ENCODE results near the gene CTDSP1.

CTDSP1 gene

GRCh38 chr2:218399391-218400166 lies at the start of gene CTDSP1:
CTDSP1 (plus strand) TSS chr2:218399868; CDS start chr2:218400091, 223 bp downstream.
- TF ChIP-seq CTCF (IDR thresholded peaks at IDR 0.05; ENCODE audit: low read depth, low read length), result no peak
- peak within 1 kb of the TSS; percentile 85 for H3K4me3 ChIP-seq (ENCODE audit: low read depth, low read length)

- no peak for TF ChIP-seq CTCF (IDR thresholded peaks at IDR 0.05; ENCODE audit: low read depth, low read length)
- no peak overlapping the region for H3K4me3 ChIP-seq (ENCODE audit: low read depth, low read length)
These were observed 45.6 kb upstream of the CTDSP1 start for GRCh38 chr2:218354045-218354444.

GRCh38 chr2:218354850-218355443 lies 44.7 kb upstream of the CTDSP1 start:
- no peak for TF ChIP-seq CTCF (IDR thresholded peaks at IDR 0.05; ENCODE audit: low read depth, low read length)
- H3K4me3 ChIP-seq (ENCODE audit: low read depth, low read length), result no peak overlapping the region

- TF ChIP-seq CTCF (IDR thresholded peaks at IDR 0.05; ENCODE audit: low read depth, low read length), result no peak
- H3K4me3 ChIP-seq (ENCODE audit: low read depth, low read length), result no peak overlapping the region
These were observed 42.2 kb upstream of the CTDSP1 start for GRCh38 chr2:218357236-218358177.

- no peak overlapping the region for H3K4me3 ChIP-seq (ENCODE audit: low read depth, low read length)
These were observed 39.2 kb upstream of the CTDSP1 start for GRCh38 chr2:218360453-218360852.

GRCh38 chr2:218362606-218363005 lies 37.1 kb upstream of the CTDSP1 start:
- H3K4me3 ChIP-seq (ENCODE audit: low read depth, low read length), result no peak overlapping the region
- TF ChIP-seq CTCF (IDR thresholded peaks at IDR 0.05; ENCODE audit: low read depth, low read length), result no peak

More at GRCh38 chr2:218360453-218360852, 39.2 kb upstream of the CTDSP1 start:
- no peak for TF ChIP-seq CTCF (IDR thresholded peaks at IDR 0.05; ENCODE audit: low read depth, low read length)

Measured in WI38 (cell line).